Measurements from ENCODE around the gene MYO15A. TPM values are rescaled to one million over a fixed set of nuclear protein-coding genes. Genes with fewer than 3 reads are reported as not detected.

The MYO15A gene
- total RNA-seq, 1 experiment from 2014 or later: not detected

DNA sequence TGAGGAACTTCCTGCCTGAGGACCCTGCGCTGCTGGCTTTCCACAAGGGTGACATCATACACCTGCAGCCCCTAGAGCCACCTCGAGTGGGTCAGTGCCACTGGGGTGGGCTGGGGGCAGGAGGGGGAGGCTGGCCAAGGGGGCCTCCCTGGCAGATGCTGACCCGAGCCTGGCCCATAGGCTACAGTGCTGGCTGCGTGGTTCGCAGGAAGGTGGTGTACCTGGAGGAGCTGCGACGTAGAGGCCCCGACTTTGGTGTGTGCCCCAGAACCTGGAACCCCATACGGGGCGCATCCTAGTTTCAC, 48.4 kb downstream of the MYO15A start:
- DNase-seq (ENCODE audit: low read depth): no peak

DNA sequence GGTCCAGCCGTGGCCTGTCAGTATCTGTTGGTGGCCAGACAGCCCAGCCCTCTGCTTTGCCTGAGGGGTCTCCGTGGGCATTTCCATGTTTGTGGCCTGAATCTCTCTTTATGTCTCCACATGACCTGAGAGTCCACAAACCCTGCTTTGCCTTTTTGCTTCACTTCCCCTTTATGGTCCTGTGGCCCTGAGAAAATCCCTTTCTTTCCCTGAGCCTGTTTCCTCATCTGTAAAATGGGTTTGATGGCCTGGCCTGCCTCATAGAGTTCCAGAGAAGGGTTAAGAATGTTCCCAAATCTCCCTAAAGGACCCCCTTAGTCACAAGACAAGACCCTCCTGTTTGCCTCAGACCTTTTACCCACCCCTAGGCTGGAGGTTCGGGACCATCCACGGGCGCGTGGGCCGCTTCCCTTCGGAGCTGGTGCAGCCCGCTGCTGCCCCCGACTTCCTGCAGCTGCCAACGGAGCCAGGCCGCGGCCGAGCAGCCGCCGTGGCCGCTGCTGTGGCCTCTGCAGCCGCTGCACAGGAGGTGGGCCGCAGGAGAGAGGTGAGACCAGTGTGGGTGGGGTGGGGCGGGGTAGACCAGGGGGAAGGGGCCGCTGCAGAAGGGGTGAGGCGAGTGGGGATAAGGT, 48.9 kb downstream of the MYO15A start:
- DNase-seq (ENCODE audit: low read depth): no peak

- DNase-seq (ENCODE audit: low read depth): no peak
Measured at GRCh38 chr17:18158022-18158600, 49.6 kb downstream of the MYO15A start.

DNA sequence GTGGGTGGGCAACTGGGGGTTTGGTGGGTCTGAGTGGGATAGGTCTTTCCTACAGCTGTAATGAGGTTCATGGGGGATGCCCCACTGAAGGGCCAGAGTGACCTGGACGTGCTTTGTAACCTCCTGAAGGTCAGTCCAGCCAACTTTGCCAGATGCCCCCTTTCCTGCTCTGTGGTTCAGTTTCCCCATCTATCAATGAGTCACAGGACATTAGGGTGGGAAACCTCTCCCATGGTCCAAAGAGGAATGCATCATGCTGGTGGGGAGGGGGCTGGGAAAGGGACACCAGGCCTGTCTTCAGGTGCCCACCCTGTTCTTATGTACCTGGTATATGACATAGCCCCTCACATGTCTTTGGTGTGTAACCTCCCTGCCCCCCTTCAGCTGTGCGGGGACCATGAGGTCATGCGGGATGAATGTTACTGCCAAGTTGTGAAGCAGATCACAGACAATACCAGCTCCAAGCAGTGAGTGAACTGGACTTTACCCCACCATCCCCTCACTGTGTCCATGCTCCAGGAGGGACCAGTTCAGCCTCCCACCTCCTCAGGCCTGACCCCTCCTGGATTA, 51.1 kb downstream of the MYO15A start:
- peak; percentile 17 for DNase-seq (ENCODE audit: low read depth)

DNA sequence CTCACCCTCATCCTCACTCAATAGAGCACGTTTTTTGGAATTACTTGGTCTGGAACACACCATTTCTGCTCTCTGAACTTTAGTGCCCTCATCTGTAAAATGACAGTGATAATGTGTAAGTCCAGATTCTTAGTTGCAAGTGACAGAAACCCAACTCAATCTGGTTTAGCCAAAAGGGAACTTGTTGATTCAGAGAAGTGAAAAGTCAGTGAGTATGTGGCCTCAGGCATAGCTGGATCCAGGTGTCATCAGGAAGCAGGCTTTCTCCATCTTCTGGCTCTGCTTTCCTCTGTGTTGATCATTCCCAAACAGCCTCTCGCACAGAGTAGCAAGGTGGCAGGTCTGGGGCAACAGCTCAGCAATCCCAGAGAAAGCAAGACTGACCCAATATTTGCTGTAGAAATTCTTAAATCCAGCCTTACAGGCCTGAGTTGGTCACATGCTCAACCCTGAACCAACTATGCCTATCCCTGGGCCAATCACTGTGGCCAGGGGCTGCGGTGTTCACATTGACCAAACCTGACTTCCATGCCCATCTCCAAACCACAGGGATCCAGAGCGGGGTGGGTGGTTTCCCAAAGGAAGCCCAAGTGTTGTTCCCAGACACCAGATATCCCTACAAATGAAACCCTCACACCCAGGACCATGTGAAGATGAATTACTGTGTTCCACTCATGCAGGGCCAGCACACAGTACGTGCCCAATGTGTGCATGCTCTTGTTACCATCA, 51.7 kb downstream of the MYO15A start:
- no peak for DNase-seq (ENCODE audit: low read depth)

DNA sequence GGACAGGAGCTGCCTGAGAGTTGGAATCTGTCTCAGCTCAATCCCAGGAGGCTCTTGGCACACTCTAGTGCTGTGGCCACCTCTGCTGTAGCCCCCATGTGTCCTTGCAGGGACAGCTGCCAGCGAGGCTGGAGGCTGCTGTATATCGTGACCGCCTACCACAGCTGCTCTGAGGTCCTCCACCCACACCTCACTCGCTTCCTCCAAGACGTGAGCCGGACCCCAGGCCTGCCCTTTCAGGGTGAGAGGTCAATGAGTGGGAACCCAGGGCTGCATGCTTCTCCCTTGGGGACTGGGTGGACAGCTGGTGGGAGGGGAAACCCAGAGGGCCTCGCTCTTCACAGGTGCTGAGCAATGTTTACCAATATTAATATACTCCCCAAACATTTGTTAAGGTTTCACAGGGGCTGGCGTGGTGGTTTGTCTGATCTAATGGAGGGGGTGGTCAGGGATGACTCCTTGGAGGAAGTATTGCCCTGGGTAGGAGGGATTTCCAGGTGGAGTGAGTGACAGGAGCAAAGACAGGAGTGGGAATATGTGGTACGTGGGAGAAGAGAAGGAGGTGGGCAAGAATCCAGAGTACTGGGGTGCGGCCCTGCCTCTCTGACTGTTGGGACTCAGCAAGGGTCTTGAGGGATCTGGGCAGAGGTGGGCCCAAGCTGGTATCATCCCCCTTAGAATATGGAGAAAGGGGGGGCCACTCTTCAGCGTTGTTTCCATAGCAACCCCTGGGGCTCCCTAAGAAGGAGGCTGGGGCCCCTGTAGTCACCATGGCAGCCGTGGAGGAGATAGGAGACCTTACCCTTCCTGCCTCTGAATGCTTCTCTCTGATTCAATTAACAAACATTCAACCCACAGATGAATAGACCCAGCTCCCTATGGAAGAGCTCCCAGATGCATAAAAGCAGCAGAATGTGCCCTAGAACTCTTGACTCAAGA, 52.9 kb downstream of the MYO15A start:
- DNase-seq (ENCODE audit: low read depth): no peak

DNA sequence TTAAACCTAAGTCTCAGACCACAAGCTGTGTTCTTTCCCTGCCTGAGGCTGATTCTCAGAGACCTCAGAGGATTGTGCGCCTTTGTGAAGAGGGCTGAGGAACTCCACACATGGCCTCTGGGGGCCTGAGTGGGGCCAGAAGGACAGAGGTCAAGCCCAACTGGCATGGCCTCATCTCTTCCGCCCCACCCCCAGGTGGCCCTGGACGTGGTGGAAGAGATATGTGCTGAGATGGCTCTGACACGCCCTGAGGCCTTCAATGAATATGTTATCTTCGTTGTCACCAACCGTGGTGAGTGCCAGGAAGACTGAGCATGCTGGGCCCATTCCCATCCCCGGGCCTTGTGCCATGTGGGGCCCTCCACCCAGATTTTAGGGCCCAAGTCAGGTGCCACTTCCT, 55.0 kb downstream of the MYO15A start:
- DNase-seq (ENCODE audit: low read depth): no peak

DNA sequence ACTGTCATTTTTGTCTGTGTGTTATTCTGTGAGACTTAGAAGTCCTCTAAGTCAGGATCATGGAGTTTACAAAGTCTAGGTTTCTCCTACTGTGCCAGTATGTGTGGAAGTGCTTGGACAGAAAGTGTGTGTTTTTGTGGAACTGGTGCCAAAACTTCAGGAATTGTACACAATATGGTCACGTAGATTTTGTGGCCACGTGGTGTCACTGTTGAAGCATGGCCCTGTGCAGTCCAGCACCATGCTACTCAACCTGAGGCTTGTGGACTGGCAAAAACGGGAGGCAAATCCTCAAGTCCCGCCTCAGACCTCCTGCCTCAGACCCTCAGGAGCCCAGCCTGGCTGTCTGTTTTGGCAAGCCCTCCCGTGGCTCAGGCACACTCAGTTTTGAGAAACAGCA, 58.3 kb downstream of the MYO15A start:
- no peak for DNase-seq (ENCODE audit: low read depth)

GRCh38 chr17:18167421-18167820, 58.9 kb downstream of the MYO15A start:
- no peak for DNase-seq (ENCODE audit: low read depth)

- DNase-seq (ENCODE audit: low read depth): no peak
Measured at GRCh38 chr17:18172531-18173278, 64.1 kb downstream of the MYO15A start.

DNA sequence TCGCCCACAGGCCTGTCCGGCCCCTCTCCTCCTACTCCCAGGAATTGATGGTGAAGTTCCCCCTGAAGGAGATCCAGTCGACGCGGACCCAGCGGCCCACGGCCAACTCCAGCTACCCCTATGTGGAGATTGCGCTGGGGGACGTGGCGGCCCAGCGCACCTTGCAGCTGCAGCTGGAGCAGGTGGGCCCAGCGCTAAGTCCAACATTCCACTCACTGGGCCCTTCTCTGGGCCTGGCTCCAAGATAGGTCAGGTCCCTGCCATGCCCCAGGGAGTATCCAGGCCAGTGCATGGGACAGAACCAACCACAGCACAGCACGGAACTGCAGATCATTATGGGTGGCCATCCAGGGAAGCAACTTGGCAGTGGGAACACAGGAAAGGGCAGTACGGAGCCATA, 65.2 kb downstream of the MYO15A start:
- no peak for DNase-seq (ENCODE audit: low read depth)

GRCh38 chr17:18176176-18176575, 67.6 kb downstream of the MYO15A start:
- DNase-seq (ENCODE audit: low read depth): no peak

DNA sequence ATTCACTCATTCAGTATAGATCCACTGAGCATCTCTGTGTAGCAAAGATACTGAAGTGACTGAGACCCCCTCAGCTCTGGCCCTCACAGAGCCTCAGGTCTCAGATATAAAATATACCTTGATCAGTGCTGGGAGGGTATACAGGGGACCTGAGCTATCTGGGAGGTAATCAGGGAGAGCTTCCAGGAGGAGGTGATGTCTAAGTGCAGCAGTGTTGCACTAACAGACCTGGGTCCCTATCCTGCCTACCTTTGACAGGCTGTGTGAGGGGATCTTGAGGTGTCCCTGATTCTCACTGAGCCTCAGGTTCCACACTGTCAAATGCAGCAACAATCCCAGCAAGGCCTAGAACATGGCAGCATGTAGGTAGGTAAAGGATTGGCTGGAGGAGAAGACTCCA, 68.6 kb downstream of the MYO15A start:
- DNase-seq (ENCODE audit: low read depth): no peak

DNA sequence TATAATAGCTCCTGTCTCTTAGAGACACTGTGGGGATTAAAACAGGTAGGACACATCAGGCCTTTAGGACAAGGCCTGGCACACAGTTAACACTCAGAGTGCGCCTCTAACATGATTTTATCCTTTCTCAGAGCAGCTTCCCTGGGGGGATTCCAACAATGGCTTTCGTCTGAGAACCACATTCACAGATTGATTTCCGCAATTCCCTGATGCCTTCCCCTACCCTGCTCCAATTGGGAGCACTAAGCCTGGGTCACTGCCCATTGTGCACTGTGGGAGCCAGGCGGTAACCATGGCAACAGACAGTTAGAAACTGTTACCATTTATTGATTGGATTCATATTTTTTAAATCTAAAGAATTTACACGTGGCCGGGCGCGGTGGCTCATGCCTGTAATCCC, 69.2 kb downstream of the MYO15A start:
- no peak for DNase-seq (ENCODE audit: low read depth)

GRCh38 chr17:18179196-18179595, 70.6 kb downstream of the MYO15A start:
- DNase-seq (ENCODE audit: low read depth): no peak

DNA sequence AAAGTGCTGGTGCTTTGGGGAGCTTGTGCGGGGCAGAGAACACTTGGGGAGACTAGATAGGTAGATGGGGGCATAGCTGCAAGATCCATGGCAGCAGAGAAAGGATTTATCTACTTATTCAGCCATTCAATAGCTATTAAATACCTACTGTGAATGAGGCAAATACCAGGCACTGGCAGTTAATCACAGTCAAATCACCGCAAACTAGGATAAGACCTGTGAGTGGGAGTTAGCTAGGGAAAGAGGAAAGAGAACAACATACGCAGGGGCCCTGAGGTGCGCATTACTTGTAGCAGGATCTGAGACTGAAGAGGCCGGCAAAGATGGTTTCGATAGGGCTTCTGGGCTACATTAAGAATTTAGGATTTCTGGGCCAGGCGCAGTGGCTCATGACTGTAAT, 71.2 kb downstream of the MYO15A start:
- DNase-seq (ENCODE audit: low read depth): no peak

GRCh38 chr17:18181358-18181757, 72.8 kb downstream of the MYO15A start:
- no peak for DNase-seq (ENCODE audit: low read depth)

DNA sequence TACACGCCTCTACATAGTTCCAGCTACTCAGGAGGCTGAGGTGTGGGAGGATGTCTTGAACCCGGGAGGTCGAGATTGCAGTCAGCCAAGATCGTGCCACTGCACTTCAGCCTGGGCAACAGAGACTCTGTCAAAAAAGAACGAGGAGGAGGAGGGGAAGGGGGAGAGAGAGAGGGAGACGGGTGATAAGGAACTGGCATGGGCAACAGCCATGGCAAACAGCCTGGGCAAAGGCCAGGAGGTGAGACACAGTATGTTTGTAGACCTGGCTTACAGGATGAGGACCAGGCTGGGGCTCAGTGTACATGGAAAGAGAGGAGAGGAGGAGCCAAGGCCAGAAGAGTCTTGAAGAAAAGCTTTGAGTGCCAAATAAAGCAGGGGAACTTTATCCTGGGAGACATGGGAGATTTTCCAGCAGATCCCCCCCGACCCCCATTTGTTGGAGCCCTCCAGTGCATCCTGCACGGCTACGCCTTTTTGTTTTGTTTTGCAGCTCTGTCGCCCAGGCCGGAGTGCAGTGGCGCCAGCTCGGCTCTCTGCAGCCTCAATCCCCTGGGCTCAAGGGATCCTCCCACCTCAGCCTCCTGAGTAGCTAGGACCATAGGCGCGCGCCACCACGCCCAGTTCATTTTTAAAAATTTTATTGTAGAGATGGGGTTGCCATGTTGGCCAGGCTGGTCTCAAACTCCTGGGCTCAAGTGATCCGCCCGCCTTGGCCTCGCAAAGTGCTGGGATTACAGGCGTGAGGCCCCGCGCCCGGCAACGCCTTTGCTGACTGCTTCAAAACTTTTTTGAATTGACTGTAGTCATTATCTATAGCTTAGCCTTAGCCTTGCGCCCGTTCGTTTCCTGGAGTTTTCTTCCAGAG, 73.8 kb downstream of the MYO15A start:
- DNase-seq (ENCODE audit: low read depth): no peak

- no peak for DNase-seq (ENCODE audit: low read depth)
Measured at GRCh38 chr17:18182978-18183333, 74.4 kb downstream of the MYO15A start.
